Retina (tissue), 1 donor: ENCODE data around the gene NOS1AP.
A peak's percentile ranks its signal among the peaks of the same experiment; 100 is the strongest.
"Not testable (repeated sequence)": the region's sequence is repeated elsewhere in the genome, so short reads cannot be mapped to it uniquely, and the experiment has no call there.

Source experiments
- DNase-seq: peaks from one replicate; pipeline ENCODE4 v3.0.0-alpha.2; 2016

NOS1AP gene

GRCh38 chr1:162197615-162198421 is 128.3 kb downstream of the NOS1AP start:
- DNase-seq: no peak

GRCh38 chr1:162200096-162200847 is 130.8 kb downstream of the NOS1AP start:
- DNase-seq: no peak

GRCh38 chr1:162201062-162201461 is 131.6 kb downstream of the NOS1AP start:
- not testable (repeated sequence) for DNase-seq

- DNase-seq: no peak
Observed at GRCh38 chr1:162204129-162204822, 134.8 kb downstream of the NOS1AP start.

GRCh38 chr1:162204823-162205155 is 135.3 kb downstream of the NOS1AP start:
- no peak for DNase-seq

GRCh38 chr1:162206300-162206699 is 136.8 kb downstream of the NOS1AP start:
- no peak for DNase-seq

- DNase-seq: no peak
Observed at GRCh38 chr1:162206749-162207635, 137.5 kb downstream of the NOS1AP start.

GRCh38 chr1:162207862-162208261 is 138.4 kb downstream of the NOS1AP start:
- no peak for DNase-seq

GRCh38 chr1:162210196-162210595 is 140.7 kb downstream of the NOS1AP start:
- DNase-seq: no peak

- DNase-seq: no peak
Observed at GRCh38 chr1:162212713-162213112, 143.2 kb downstream of the NOS1AP start.

GRCh38 chr1:162213281-162213912 is 143.9 kb downstream of the NOS1AP start:
- DNase-seq: peak; percentile 60

GRCh38 chr1:162214202-162214601 is 144.7 kb downstream of the NOS1AP start:
- DNase-seq: no peak

GRCh38 chr1:162215902-162216301 is 146.4 kb downstream of the NOS1AP start:
- DNase-seq: no peak

- no peak for DNase-seq
Observed at GRCh38 chr1:162216604-162217003, 147.1 kb downstream of the NOS1AP start.

GRCh38 chr1:162217706-162218105 is 148.2 kb downstream of the NOS1AP start:
- no peak for DNase-seq

- no peak for DNase-seq
Observed at GRCh38 chr1:162218546-162218945, 149.1 kb downstream of the NOS1AP start.

GRCh38 chr1:162218975-162219374 is 149.5 kb downstream of the NOS1AP start:
- DNase-seq: no peak

GRCh38 chr1:162219461-162219860 is 150.0 kb downstream of the NOS1AP start:
- no peak for DNase-seq

- no peak for DNase-seq
Observed at GRCh38 chr1:162220009-162220539, 150.6 kb downstream of the NOS1AP start.

- no peak for DNase-seq
Observed at GRCh38 chr1:162222014-162222413, 152.5 kb downstream of the NOS1AP start.

- no peak for DNase-seq
Observed at GRCh38 chr1:162222730-162223129, 153.2 kb downstream of the NOS1AP start.

- no peak for DNase-seq
Observed at GRCh38 chr1:162223488-162223887, 154.0 kb downstream of the NOS1AP start.
